GM12878 (cell line): Measurements from ENCODE around the gene CCDC110. TPM values are rescaled to one million over a fixed set of nuclear protein-coding genes. Genes with fewer than 3 reads are reported as not detected.

Source experiments
- BMI1 ChIP-seq: fragments of 450-650 bp; IDR thresholded peaks from 2 replicates; pipeline ENCODE4 v1.6.1; 2016; ENCODE audit warnings: mild to moderate bottlenecking, moderate library complexity, borderline replicate concordance
- E2F4 ChIP-seq: IDR thresholded peaks from 2 replicates; pipeline ENCODE4 v1.6.1; 2012; ENCODE audit warnings: low read depth, low read length, improper control_type of control experiment
- EED ChIP-seq: sonication (generic); IDR thresholded peaks from 2 replicates; pipeline ENCODE4 v1.6.1; 2016; ENCODE audit warnings: antibody characterized with exemption, low read depth
- EP300 ChIP-seq, 2 experiments: fragments of 150-350 bp in 1 of 2; IDR thresholded peaks; 2 replicates each; pipeline ENCODE4 v1.6.1; 2011 to 2012; ENCODE audit warnings: low read depth in 2 of 2, low read length in 2 of 2, borderline replicate concordance in 1 of 2, improper control_type of control experiment in 1 of 2, inconsistent platforms in 1 of 2; ENCODE audit not compliant: control insufficient read depth in 1 of 2
- JUNB ChIP-seq: IDR thresholded peaks from 2 replicates; pipeline ENCODE4 v1.6.1; 2016; ENCODE audit warnings: antibody characterized with exemption, mild to moderate bottlenecking
- MEF2B ChIP-seq: fragments of 450-650 bp; IDR thresholded peaks from 2 replicates; pipeline ENCODE4 v1.6.1; 2018; ENCODE audit warnings: mild to moderate bottlenecking, moderate library complexity; ENCODE audit not compliant: partially characterized antibody, poor library complexity, severe bottlenecking
- NRF1 ChIP-seq: conservative IDR thresholded peaks from 2 replicates; pipeline ENCODE4 v1.6.1; 2011; ENCODE audit warnings: mild to moderate bottlenecking, low read depth, low read length, improper control_type of control experiment
- PAX5 ChIP-seq: IDR thresholded peaks from 2 replicates; pipeline ENCODE4 v1.6.1; 2011; ENCODE audit warnings: low read depth, low read length, borderline replicate concordance
- RCOR1 ChIP-seq: conservative IDR thresholded peaks from 2 replicates; pipeline ENCODE4 v1.6.1; 2012; ENCODE audit warnings: low read depth, low read length, improper control_type of control experiment
- SIX5 ChIP-seq: IDR thresholded peaks from 2 replicates; pipeline ENCODE4 v1.6.1; 2011; ENCODE audit warnings: mild to moderate bottlenecking, low read depth, low read length, moderate library complexity; ENCODE audit not compliant: severe bottlenecking
- SMARCA5 ChIP-seq: fragments of 450-650 bp; IDR thresholded peaks from 2 replicates; pipeline ENCODE4 v1.6.1; 2017; ENCODE audit warnings: mild to moderate bottlenecking
- SREBF2 ChIP-seq: IDR thresholded peaks from 2 replicates; pipeline ENCODE4 v1.6.1; 2012; ENCODE audit warnings: mild to moderate bottlenecking, low read length
- SUPT20H ChIP-seq: IDR thresholded peaks from 2 replicates; pipeline ENCODE4 v1.6.1; 2011; ENCODE audit warnings: low read depth, mild to moderate bottlenecking, low read length, moderate library complexity, borderline replicate concordance; ENCODE audit not compliant: control insufficient read depth
- TCF12 ChIP-seq: IDR thresholded peaks from 2 replicates; pipeline ENCODE4 v1.6.1; 2011; ENCODE audit warnings: low read depth, mild to moderate bottlenecking, low read length
- WRNIP1 ChIP-seq: IDR thresholded peaks from 2 replicates; pipeline ENCODE4 v1.6.1; 2011; ENCODE audit warnings: low read depth, low read length, improper control_type of control experiment, borderline replicate concordance
- YY1 ChIP-seq: IDR thresholded peaks from 2 replicates; pipeline ENCODE4 v1.6.1; 2011; ENCODE audit warnings: low read depth, mild to moderate bottlenecking, low read length
- ZNF687 ChIP-seq: fragments of 450-650 bp; IDR thresholded peaks from 2 replicates; pipeline ENCODE4 v1.6.1; 2017; ENCODE audit warnings: mild to moderate bottlenecking, moderate library complexity
- polyA plus RNA-seq, 11 experiments: library from polyadenylated mRNA; depleted of rRNA in 4 of 11; unstranded in 6 of 11; stranded (reverse) in 5 of 11; fragments of >200 nt; fragmentation: Nextera tagmentation in 4 of 11; fragmentation: Illumina TruSeq in 1 of 11; extraction: Ambion mirVana in 4 of 11; extraction: Trizol in 1 of 11; gene quantifications; 1 replicate in 1 of 11; 2 replicates in 10 of 11; pipeline versions ENCODE4 v1.2.1 to v1.2.3, GENCODE V29; 2011 to 2016; ENCODE audit warnings: inconsistent platforms in 2 of 11, missing spikeins in 2 of 11, low read depth in 1 of 11
- total RNA-seq, 4 experiments: library from RNA; depleted of rRNA in 3 of 4; stranded (reverse); fragments of >200 nt in 3 of 4; fragmentation: Illumina TruSeq in 1 of 4; extraction: Trizol in 1 of 4; gene quantifications; 2 replicates each; pipeline versions ENCODE4 v1.2.1 to v1.2.3, GENCODE V29; 2013 to 2021
- TF ChIP-seq, protein P1 (sequence below): fragments of 450-650 bp; IDR thresholded peaks from 2 replicates; pipeline ENCODE4 v1.6.1; 2016; ENCODE audit warnings: mild to moderate bottlenecking
- TF ChIP-seq, protein P2 (sequence below): fragments of 450-650 bp; IDR thresholded peaks from 2 replicates; pipeline ENCODE4 v1.6.1; 2017; ENCODE audit warnings: low read depth, mild to moderate bottlenecking, moderate library complexity
- TF ChIP-seq, protein P3 (sequence below): fragments of 450-650 bp; formaldehyde crosslinking; IDR thresholded peaks from 2 replicates; pipeline ENCODE4 v1.5.0; 2022; ENCODE audit warnings: mild to moderate bottlenecking, missing genetic modification characterization

Gene CCDC110
- total and polyA plus RNA-seq, 10 of the 15 experiments (the other 5 are each of a cell fraction or from before 2014, with no cell fraction given), result 0.85 to 3.1 (median 2.1) TPM; not detected in 1

- TF ChIP-seq MEF2B (peak; percentile 42), WRNIP1 (no peak), YY1 (no peak), SREBF2 (no peak), SIX5 (no peak), EED (no peak), SUPT20H (no peak), RCOR1 (no peak), PAX5 (no peak), E2F4 (no peak), JUNB (no peak), NRF1 (no peak), ZNF687 (0 out of 2 replicates have a peak, but pooled peaks have one; percentile 13), TCF12 (no peak), BMI1 (no peak), EP300 (IDR thresholded peaks at IDR 0.05; ENCODE audit: borderline replicate concordance in 1 of 2, control insufficient read depth in 1 of 2, low read depth in 2 of 2, low read length in 2 of 2) (no peak), SMARCA5 (no peak)
- TF ChIP-seq, protein P1, sequence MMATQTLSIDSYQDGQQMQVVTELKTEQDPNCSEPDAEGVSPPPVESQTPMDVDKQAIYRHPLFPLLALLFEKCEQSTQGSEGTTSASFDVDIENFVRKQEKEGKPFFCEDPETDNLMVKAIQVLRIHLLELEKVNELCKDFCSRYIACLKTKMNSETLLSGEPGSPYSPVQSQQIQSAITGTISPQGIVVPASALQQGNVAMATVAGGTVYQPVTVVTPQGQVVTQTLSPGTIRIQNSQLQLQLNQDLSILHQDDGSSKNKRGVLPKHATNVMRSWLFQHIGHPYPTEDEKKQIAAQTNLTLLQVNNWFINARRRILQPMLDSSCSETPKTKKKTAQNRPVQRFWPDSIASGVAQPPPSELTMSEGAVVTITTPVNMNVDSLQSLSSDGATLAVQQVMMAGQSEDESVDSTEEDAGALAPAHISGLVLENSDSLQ, result peak; percentile 21; the same call in 1 of the 2 replicates
- TF ChIP-seq, protein P2, sequence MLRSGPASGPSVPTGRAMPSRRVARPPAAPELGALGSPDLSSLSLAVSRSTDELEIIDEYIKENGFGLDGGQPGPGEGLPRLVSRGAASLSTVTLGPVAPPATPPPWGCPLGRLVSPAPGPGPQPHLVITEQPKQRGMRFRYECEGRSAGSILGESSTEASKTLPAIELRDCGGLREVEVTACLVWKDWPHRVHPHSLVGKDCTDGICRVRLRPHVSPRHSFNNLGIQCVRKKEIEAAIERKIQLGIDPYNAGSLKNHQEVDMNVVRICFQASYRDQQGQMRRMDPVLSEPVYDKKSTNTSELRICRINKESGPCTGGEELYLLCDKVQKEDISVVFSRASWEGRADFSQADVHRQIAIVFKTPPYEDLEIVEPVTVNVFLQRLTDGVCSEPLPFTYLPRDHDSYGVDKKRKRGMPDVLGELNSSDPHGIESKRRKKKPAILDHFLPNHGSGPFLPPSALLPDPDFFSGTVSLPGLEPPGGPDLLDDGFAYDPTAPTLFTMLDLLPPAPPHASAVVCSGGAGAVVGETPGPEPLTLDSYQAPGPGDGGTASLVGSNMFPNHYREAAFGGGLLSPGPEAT, result no peak
- TF ChIP-seq, protein P3, sequence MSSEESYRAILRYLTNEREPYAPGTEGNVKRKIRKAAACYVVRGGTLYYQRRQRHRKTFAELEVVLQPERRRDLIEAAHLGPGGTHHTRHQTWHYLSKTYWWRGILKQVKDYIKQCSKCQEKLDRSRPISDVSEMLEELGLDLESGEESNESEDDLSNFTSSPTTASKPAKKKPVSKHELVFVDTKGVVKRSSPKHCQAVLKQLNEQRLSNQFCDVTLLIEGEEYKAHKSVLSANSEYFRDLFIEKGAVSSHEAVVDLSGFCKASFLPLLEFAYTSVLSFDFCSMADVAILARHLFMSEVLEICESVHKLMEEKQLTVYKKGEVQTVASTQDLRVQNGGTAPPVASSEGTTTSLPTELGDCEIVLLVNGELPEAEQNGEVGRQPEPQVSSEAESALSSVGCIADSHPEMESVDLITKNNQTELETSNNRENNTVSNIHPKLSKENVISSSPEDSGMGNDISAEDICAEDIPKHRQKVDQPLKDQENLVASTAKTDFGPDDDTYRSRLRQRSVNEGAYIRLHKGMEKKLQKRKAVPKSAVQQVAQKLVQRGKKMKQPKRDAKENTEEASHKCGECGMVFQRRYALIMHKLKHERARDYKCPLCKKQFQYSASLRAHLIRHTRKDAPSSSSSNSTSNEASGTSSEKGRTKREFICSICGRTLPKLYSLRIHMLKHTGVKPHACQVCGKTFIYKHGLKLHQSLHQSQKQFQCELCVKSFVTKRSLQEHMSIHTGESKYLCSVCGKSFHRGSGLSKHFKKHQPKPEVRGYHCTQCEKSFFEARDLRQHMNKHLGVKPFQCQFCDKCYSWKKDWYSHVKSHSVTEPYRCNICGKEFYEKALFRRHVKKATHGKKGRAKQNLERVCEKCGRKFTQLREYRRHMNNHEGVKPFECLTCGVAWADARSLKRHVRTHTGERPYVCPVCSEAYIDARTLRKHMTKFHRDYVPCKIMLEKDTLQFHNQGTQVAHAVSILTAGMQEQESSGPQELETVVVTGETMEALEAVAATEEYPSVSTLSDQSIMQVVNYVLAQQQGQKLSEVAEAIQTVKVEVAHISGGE (CRISPR knock-in tag), result no peak
Measured at GRCh38 chr4:185398618-185399017, 72.9 kb downstream of the CCDC110 start (continued).
